ENCODE measurements around the gene DDC. TPM values are rescaled to one million over a fixed set of nuclear protein-coding genes. Genes with fewer than 3 reads are reported as not detected.

Gene DDC
- total RNA-seq, 4 donors from 2014 or later, result 0.24 to 1.3 TPM; not detected in 2

GRCh38 chr7:50533866-50534265 lies 31.3 kb downstream of the DDC start:
- no peak for DNase-seq
- no peak for ATAC-seq
- no peaks in the 10 kb centered on the region for H3K9me3 ChIP-seq
- in situ Hi-C loops (cut with MboI; ENCODE audit: low sequenced_read_pairs in 4 of 4) (no loop called here), intact Hi-C loops (cut with DNase I; ENCODE audit: low total_unique reads) (no loop called here)
- TF ChIP-seq CTCF (IDR thresholded peaks at IDR 0.05 in 4 of 5, conservative IDR thresholded peaks at IDR 0.05 in 1 of 5) (no peak), POLR2A (IDR thresholded peaks at IDR 0.05) (no peak)
- H3K27me3 ChIP-seq, result no peaks in the 10 kb centered on the region
- no peak overlapping the region for H3K27ac ChIP-seq
- no peaks in the 10 kb centered on the region for H3K4me1 ChIP-seq
- no peaks in the 10 kb centered on the region for H3K36me3 ChIP-seq
- no peak overlapping the region for H3K4me3 ChIP-seq

GRCh38 chr7:50531928-50532327 lies 33.3 kb downstream of the DDC start:
- DNase-seq (no peak), ATAC-seq (no peak)
- no peak overlapping the region for H3K27ac ChIP-seq
- no peaks in the 10 kb centered on the region for H3K4me1 ChIP-seq
- no peaks in the 10 kb centered on the region for H3K36me3 ChIP-seq
- intact Hi-C loops (cut with DNase I; ENCODE audit: low total_unique reads), result no loop called here
- H3K27me3 ChIP-seq, result no peaks in the 10 kb centered on the region
- TF ChIP-seq POLR2A (IDR thresholded peaks at IDR 0.05), result no peak
- TF ChIP-seq CTCF (IDR thresholded peaks at IDR 0.05 in 4 of 5, conservative IDR thresholded peaks at IDR 0.05 in 1 of 5), result no peak
- no peak overlapping the region for H3K4me3 ChIP-seq
- no peaks in the 10 kb centered on the region for H3K9me3 ChIP-seq
- in situ Hi-C loops (cut with MboI; ENCODE audit: low sequenced_read_pairs in 4 of 4), result no loop called here

- intact Hi-C loops (cut with DNase I; ENCODE audit: low total_unique reads) (no loop called here), in situ Hi-C loops (cut with MboI; ENCODE audit: low sequenced_read_pairs in 4 of 4) (no loop called here)
- no peak for TF ChIP-seq POLR2A (IDR thresholded peaks at IDR 0.05)
- TF ChIP-seq CTCF (IDR thresholded peaks at IDR 0.05 in 4 of 5, conservative IDR thresholded peaks at IDR 0.05 in 1 of 5), result no peak
- H3K9me3 ChIP-seq, result no peaks in the 10 kb centered on the region
- H3K27me3 ChIP-seq, result no peaks in the 10 kb centered on the region
- ATAC-seq (no peak), DNase-seq (no peak)
- no peak overlapping the region for H3K27ac ChIP-seq
- no peaks in the 10 kb centered on the region for H3K4me1 ChIP-seq
- H3K36me3 ChIP-seq, result no peaks in the 10 kb centered on the region
- H3K4me3 ChIP-seq, result no peak overlapping the region
These were observed 33.7 kb downstream of the DDC start for GRCh38 chr7:50531401-50531911.

GRCh38 chr7:50530766-50531165 lies 34.4 kb downstream of the DDC start:
- Histone ChIP-seq H3K9me3 (no peaks in the 10 kb centered on the region), H3K36me3 (no peaks in the 10 kb centered on the region), H3K4me3 (no peak overlapping the region), H3K27me3 (no peaks in the 10 kb centered on the region), H3K27ac (no peak overlapping the region), H3K4me1 (no peaks in the 10 kb centered on the region)
- in situ Hi-C loops (cut with MboI; ENCODE audit: low sequenced_read_pairs in 4 of 4) (no loop called here), intact Hi-C loops (cut with DNase I; ENCODE audit: low total_unique reads) (no loop called here)
- DNase-seq (no peak), ATAC-seq (no peak)
- no peak for TF ChIP-seq CTCF (IDR thresholded peaks at IDR 0.05 in 4 of 5, conservative IDR thresholded peaks at IDR 0.05 in 1 of 5)
- no peak for TF ChIP-seq POLR2A (IDR thresholded peaks at IDR 0.05)
